Stimulated activated CD4-positive, alpha-beta T cell treated with anti-CD3 and anti-CD28 coated beads, Interleukin-2, amount 100 ng/mL, for 4 hours (primary cell): ENCODE results near the gene SGK1.
A peak's percentile ranks its signal among the peaks of the same experiment; 100 is the strongest.
"Not testable (repeated sequence)": the region's sequence is repeated elsewhere in the genome, so short reads cannot be mapped to it uniquely, and the experiment has no call there.

Source experiments
- DNase-seq: peaks from one replicate; pipeline ENCODE4 v3.0.0-alpha.2; 2020; ENCODE audit warnings: low read depth

Gene SGK1

GRCh38 chr6:134253681-134254080 is 64.2 kb downstream of the SGK1 start:
- DNase-seq, result no peak

GRCh38 chr6:134251320-134251719 is 66.6 kb downstream of the SGK1 start:
- no peak for DNase-seq

- DNase-seq, result no peak
Observed at GRCh38 chr6:134250776-134251175, 67.1 kb downstream of the SGK1 start.

- no peak for DNase-seq
Observed at GRCh38 chr6:134249759-134250602, 67.9 kb downstream of the SGK1 start.

GRCh38 chr6:134249239-134249758 is 68.6 kb downstream of the SGK1 start:
- DNase-seq, result no peak

- no peak for DNase-seq
Observed at GRCh38 chr6:134247844-134248580, 69.9 kb downstream of the SGK1 start.

- DNase-seq, result peak; percentile 46
Observed at GRCh38 chr6:134247231-134247833, 70.6 kb downstream of the SGK1 start.

- DNase-seq, result no peak
Observed at GRCh38 chr6:134245706-134246105, 72.2 kb downstream of the SGK1 start.

- DNase-seq, result no peak
Observed at GRCh38 chr6:134245041-134245440, 72.9 kb downstream of the SGK1 start.

- DNase-seq, result peak; percentile 80
Observed at GRCh38 chr6:134240665-134241431, 77.1 kb downstream of the SGK1 start.

- no peak for DNase-seq
Observed at GRCh38 chr6:134238960-134239795, 78.7 kb downstream of the SGK1 start.

GRCh38 chr6:134238006-134238405 is 79.9 kb downstream of the SGK1 start:
- no peak for DNase-seq

GRCh38 chr6:134235937-134236751 is 81.8 kb downstream of the SGK1 start:
- DNase-seq, result no peak

- not testable (repeated sequence) for DNase-seq
Observed at GRCh38 chr6:134235334-134235733, 82.6 kb downstream of the SGK1 start.

GRCh38 chr6:134233180-134233955 is 84.5 kb downstream of the SGK1 start:
- no peak for DNase-seq

GRCh38 chr6:134230940-134231339 is 87.0 kb downstream of the SGK1 start:
- DNase-seq, result no peak

GRCh38 chr6:134230087-134230700 is 87.7 kb downstream of the SGK1 start:
- DNase-seq, result no peak

- no peak for DNase-seq
Observed at GRCh38 chr6:134229520-134229919, 88.4 kb downstream of the SGK1 start.
